ENCODE results near the gene SEC23IP.
"Not testable (repeated sequence)": the region's sequence is repeated elsewhere in the genome, so short reads cannot be mapped to it uniquely, and the experiment has no call there.

DNA sequence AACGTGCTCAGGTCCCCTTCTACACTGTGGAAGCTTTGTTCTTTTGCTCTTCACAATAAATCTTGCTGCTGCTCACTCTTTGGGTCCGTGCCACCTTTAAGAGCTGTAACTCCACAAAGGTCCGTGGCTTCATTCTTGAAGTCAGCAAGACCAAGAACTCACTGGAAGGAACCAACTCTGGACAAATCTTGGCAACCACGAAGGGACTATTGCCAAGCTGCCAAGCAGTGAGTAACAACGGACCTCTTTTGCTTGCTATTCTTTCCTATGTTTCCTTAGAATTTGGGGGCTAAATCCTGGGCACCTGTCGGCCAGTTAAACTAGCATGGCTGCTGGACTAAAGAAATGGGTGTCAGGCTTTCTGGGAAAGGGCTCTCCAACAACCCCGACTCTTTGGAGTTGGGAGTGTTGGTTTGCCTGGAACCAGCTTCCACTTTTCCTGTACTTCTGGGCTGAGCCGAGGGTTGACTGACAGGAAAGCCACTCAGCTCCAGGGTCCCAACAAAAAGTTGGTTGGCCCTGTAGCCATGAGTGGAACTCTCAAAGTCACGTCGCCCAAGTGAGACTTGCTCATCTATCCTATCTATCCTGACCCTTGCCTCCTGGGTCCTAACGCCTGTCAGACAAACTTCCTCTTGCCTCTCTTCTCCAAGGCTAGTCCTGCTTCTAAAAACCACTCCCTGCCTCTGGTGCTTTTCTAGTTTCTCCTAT, 8.5 kb upstream of the SEC23IP start:
- TF ChIP-seq, protein P1, sequence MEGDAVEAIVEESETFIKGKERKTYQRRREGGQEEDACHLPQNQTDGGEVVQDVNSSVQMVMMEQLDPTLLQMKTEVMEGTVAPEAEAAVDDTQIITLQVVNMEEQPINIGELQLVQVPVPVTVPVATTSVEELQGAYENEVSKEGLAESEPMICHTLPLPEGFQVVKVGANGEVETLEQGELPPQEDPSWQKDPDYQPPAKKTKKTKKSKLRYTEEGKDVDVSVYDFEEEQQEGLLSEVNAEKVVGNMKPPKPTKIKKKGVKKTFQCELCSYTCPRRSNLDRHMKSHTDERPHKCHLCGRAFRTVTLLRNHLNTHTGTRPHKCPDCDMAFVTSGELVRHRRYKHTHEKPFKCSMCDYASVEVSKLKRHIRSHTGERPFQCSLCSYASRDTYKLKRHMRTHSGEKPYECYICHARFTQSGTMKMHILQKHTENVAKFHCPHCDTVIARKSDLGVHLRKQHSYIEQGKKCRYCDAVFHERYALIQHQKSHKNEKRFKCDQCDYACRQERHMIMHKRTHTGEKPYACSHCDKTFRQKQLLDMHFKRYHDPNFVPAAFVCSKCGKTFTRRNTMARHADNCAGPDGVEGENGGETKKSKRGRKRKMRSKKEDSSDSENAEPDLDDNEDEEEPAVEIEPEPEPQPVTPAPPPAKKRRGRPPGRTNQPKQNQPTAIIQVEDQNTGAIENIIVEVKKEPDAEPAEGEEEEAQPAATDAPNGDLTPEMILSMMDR (IDR thresholded peaks at IDR 0.05; ENCODE audit: low read depth, low read length): not testable (repeated sequence)
- TF ChIP-seq MYC (IDR thresholded peaks at IDR 0.05; ENCODE audit: low read depth, low read length): not testable (repeated sequence)
